Activated CD4-positive, alpha-beta T cell treated with anti-CD3 and anti-CD28 coated beads, Interleukin-2, amount 50 U/mL, for 24 hours (primary cell): ENCODE data around the gene SIX2.

Source experiments
- DNase-seq, 2 donors: peaks; one replicate each; pipeline ENCODE4 v3.0.0-alpha.2; 2020; ENCODE audit warnings: low read depth in 1 of 2, low spot score in 1 of 2

SIX2 gene

GRCh38 chr2:44967727-44968432, 41.4 kb downstream of the SIX2 start:
- DNase-seq: no peak

GRCh38 chr2:44967056-44967455, 42.2 kb downstream of the SIX2 start:
- DNase-seq: no peak

GRCh38 chr2:44965684-44966083, 43.6 kb downstream of the SIX2 start:
- DNase-seq: no peak

GRCh38 chr2:44964752-44965236, 44.5 kb downstream of the SIX2 start:
- DNase-seq: no peak

- DNase-seq: no peak
These were observed 47.0 kb downstream of the SIX2 start for GRCh38 chr2:44962176-44962695.

GRCh38 chr2:44960871-44961270, 48.4 kb downstream of the SIX2 start:
- no peak for DNase-seq

GRCh38 chr2:44959855-44960254, 49.4 kb downstream of the SIX2 start:
- no peak for DNase-seq

- DNase-seq: no peak
These were observed 51.5 kb downstream of the SIX2 start for GRCh38 chr2:44957656-44958327.

GRCh38 chr2:44956843-44957242, 52.4 kb downstream of the SIX2 start:
- no peak for DNase-seq

- peak; percentile 68 to 76 for DNase-seq
These were observed 53.5 kb downstream of the SIX2 start for GRCh38 chr2:44955593-44956392.
